Measurements from ENCODE around the gene TAS2R30. TPM values are rescaled to one million over a fixed set of nuclear protein-coding genes. Genes with fewer than 3 reads are reported as not detected.
A peak's percentile ranks its signal among the peaks of the same experiment; 100 is the strongest.

Gene TAS2R30, protein sequence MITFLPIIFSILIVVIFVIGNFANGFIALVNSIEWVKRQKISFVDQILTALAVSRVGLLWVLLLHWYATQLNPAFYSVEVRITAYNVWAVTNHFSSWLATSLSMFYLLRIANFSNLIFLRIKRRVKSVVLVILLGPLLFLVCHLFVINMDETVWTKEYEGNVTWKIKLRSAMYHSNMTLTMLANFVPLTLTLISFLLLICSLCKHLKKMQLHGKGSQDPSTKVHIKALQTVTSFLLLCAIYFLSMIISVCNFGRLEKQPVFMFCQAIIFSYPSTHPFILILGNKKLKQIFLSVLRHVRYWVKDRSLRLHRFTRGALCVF
- 10.5 and 47.4 TPM in 2 replicates for total RNA-seq (2011; cell fraction: chromatin; rRNA removed; ENCODE audit: low replicate concordance)
- 4.2 and 9.1 TPM in 2 replicates for total RNA-seq (2011; cell fraction: nucleolus; rRNA removed)
- total RNA-seq (2011; cell fraction: nucleoplasm; rRNA removed): 26.9 and 65.7 TPM in 2 replicates
- total RNA-seq (2014; rRNA removed) (1.0 and 1.1 TPM in 2 replicates), total RNA-seq (2014; rRNA removed; fragmentation: Illumina TruSeq; extraction: Trizol) (4.0 and 4.9 TPM in 2 replicates), total RNA-seq (2015; rRNA removed; fragmentation: Illumina TruSeq; extraction: Trizol) (2.8 and 3.4 TPM in 2 replicates), total RNA-seq (2021) (0.87 and 0.93 TPM in 2 replicates), polyA plus RNA-seq (2011; rRNA removed) (0.14 and 0.39 TPM in 2 replicates), polyA plus RNA-seq (2014; fragmentation: Illumina TruSeq; extraction: Trizol) (not detected in 2 replicates), polyA plus RNA-seq (2014; fragmentation: Nextera tagmentation; extraction: Ambion mirVana) (under 1 TPM in 1 of 2 experiments, not detected in 1; 0.11 TPM), polyA plus RNA-seq (2014; rRNA removed) (not detected in 2 replicates), polyA minus RNA-seq (2011; rRNA and poly(A)+ RNA removed) (10.9 and 14.6 TPM in 2 replicates), Bru-seq, nascent RNA (percentile 81 among the genes with signal in this experiment), BruChase-seq, experiment 1, labeled RNA remaining after a 2-hour chase (percentile 86 among the genes with signal in this experiment), BruChase-seq, experiment 2, labeled RNA remaining after a 6-hour chase (percentile 87 among the genes with signal in this experiment)
- polyA plus RNA-seq (2011; cell fraction: cytosol; rRNA removed): not detected in 2 replicates
- 0.87 and 1.0 TPM in 2 replicates for polyA plus RNA-seq (2011; cell fraction: nucleus; rRNA removed)
- polyA plus RNA-seq (2012): 0.05 TPM in 1 of 2 replicates, not detected in the other
- not detected in 2 replicates for polyA minus RNA-seq (2011; cell fraction: cytosol; rRNA and poly(A)+ RNA removed)
- 14.5 and 21.8 TPM in 2 replicates for polyA minus RNA-seq (2011; cell fraction: nucleus; rRNA and poly(A)+ RNA removed)
- long read RNA-seq, experiment 1: 0 reads
- long read RNA-seq, experiment 2: 0 reads
- long read RNA-seq, experiment 3: 0 reads

DNA sequence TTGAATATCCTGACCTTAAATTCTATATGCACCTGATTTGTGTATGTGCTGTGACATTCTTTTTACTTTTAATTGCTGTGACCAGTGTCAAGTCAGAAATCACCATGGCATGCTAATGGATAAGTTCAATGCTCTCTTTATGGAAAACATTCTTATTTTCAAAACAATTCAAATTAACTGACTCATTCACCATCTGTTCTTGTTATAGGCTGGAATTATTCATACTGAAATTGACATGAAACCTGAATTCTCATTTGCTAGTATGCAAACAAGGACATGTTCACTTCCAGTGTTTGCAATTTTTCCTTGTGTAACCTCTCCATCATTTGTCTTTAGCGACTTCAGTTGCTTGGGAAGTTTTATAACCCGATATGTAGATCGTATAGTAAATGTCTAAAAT is at the start of gene TAS2R30:
Gene TAS2R30, minus strand, starts transcription at position 340 of the 400 bp plus-strand sequence. CDS start 400 bp downstream, outside the sequence.
- CTCF ChIA-PET (ENCODE audit: low intra/inter-chr PET ratio): no interaction called here
- ATAC-seq: no peak
- in situ Hi-C loops (cut with MboI): no loop called here

More for the DNA sequence above, at the start of gene TAS2R30:
- BruUV-seq (replicated peaks): no TSS peak
- Histone ChIP-seq H3K27ac (ENCODE audit: extremely low read depth, low read depth, low read length) (no peak within 1 kb of the TSS), H3K9me1 (ENCODE audit: control insufficient read depth, insufficient read depth, low read length) (no peaks in the 10 kb centered on the region), H3K4me3 (no peak within 1 kb of the TSS), H3K79me2 (ENCODE audit: control insufficient read depth, insufficient read depth, low read length) (peaks cover 46% of the 10 kb centered on the region), H4K20me1 (replicated peaks; ENCODE audit: control insufficient read depth, insufficient read depth, low read length) (no peaks in the 10 kb centered on the region), H3K27me3 (ENCODE audit: control insufficient read depth in 2 of 2, insufficient read depth in 2 of 2, low read length in 2 of 2) (no peaks in the 10 kb centered on the region), H3K4me1 (replicated peaks in 1 of 2; ENCODE audit: control insufficient read depth in 2 of 2, insufficient read depth in 2 of 2, low read length in 2 of 2) (no peaks in the 10 kb centered on the region), H3K36me3 (ENCODE audit: control insufficient read depth, insufficient read depth, low read length) (no peaks in the 10 kb centered on the region), H3K4me2 (ENCODE audit: insufficient read depth, low read length) (no peak within 1 kb of the TSS), H2AFZ (ENCODE audit: low read depth, low read length) (no peak within 1 kb of the TSS), H3K9me3 (replicated peaks; ENCODE audit: control insufficient read depth, insufficient read depth, low read depth, low read length) (no peaks in the 10 kb centered on the region), H3K9ac (ENCODE audit: insufficient read depth in 1 of 2, low read depth in 2 of 2, low read length in 2 of 2) (no peak within 1 kb of the TSS)
- POLR2A ChIA-PET: no interaction called here
- 62% methylated on average over 3 of the region's 3 CpGs for WGBS (ENCODE audit: insufficient coverage, low coverage, missing lambda C conversion rate)
- no peak for DNase-seq (ENCODE audit: extremely low read depth in 1 of 4, low spot score in 3 of 4)
- TF ChIP-seq FOXJ2 (tag; IDR thresholded peaks at IDR 0.05): no peak
- TF ChIP-seq, protein P1, sequence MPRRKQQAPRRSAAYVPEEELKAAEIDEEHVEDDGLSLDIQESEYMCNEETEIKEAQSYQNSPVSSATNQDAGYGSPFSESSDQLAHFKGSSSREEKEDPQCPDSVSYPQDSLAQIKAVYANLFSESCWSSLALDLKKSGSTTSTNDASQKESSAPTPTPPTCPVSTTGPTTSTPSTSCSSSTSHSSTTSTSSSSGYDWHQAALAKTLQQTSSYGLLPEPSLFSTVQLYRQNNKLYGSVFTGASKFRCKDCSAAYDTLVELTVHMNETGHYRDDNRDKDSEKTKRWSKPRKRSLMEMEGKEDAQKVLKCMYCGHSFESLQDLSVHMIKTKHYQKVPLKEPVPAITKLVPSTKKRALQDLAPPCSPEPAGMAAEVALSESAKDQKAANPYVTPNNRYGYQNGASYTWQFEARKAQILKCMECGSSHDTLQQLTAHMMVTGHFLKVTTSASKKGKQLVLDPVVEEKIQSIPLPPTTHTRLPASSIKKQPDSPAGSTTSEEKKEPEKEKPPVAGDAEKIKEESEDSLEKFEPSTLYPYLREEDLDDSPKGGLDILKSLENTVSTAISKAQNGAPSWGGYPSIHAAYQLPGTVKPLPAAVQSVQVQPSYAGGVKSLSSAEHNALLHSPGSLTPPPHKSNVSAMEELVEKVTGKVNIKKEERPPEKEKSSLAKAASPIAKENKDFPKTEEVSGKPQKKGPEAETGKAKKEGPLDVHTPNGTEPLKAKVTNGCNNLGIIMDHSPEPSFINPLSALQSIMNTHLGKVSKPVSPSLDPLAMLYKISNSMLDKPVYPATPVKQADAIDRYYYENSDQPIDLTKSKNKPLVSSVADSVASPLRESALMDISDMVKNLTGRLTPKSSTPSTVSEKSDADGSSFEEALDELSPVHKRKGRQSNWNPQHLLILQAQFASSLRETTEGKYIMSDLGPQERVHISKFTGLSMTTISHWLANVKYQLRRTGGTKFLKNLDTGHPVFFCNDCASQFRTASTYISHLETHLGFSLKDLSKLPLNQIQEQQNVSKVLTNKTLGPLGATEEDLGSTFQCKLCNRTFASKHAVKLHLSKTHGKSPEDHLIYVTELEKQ (CRISPR knock-in tag; IDR thresholded peaks at IDR 0.05): no peak
- FAIRE-seq: no peak
- intact Hi-C loops (cut with micrococcal nuclease): no loop called here
